ENCODE data around the gene MRTO4.

GRCh38 chr1:19220991-19221390 lies 30.6 kb upstream of the MRTO4 start:
- TF ChIP-seq BRCA1 (CRISPR knock-in tag; IDR thresholded peaks at IDR 0.05) (no peak), EZH2 (conservative IDR thresholded peaks at IDR 0.05; ENCODE audit: low read depth, low read length) (no peak), ZNF678 (CRISPR knock-in tag; IDR thresholded peaks at IDR 0.05) (no peak), ZNF138 (CRISPR knock-in tag; IDR thresholded peaks at IDR 0.05; ENCODE audit: low read depth) (no peak), GABPA (IDR thresholded peaks at IDR 0.05; ENCODE audit: low read depth, low read length) (no peak), GABPA (CRISPR knock-in tag; IDR thresholded peaks at IDR 0.05; ENCODE audit: low read depth) (no peak), MYC (CRISPR knock-in tag; IDR thresholded peaks at IDR 0.05; ENCODE audit: borderline replicate concordance) (no peak), ZNF318 (CRISPR knock-in tag; IDR thresholded peaks at IDR 0.05) (no peak), ZBTB20 (CRISPR knock-in tag; IDR thresholded peaks at IDR 0.05; ENCODE audit: borderline replicate concordance, low read depth) (no peak), YY1 (IDR thresholded peaks at IDR 0.05; ENCODE audit: insufficient read depth, insufficient replicate concordance, low read depth, low read length) (no peak), ZNF724P (CRISPR knock-in tag; IDR thresholded peaks at IDR 0.05; ENCODE audit: borderline replicate concordance) (no peak), EP300 (IDR thresholded peaks at IDR 0.05; ENCODE audit: low read depth in 2 of 2, low read length in 2 of 2) (no peak), EP300 (CRISPR knock-in tag; IDR thresholded peaks at IDR 0.05; ENCODE audit: borderline replicate concordance) (no peak)
- TF ChIP-seq, protein P1, sequence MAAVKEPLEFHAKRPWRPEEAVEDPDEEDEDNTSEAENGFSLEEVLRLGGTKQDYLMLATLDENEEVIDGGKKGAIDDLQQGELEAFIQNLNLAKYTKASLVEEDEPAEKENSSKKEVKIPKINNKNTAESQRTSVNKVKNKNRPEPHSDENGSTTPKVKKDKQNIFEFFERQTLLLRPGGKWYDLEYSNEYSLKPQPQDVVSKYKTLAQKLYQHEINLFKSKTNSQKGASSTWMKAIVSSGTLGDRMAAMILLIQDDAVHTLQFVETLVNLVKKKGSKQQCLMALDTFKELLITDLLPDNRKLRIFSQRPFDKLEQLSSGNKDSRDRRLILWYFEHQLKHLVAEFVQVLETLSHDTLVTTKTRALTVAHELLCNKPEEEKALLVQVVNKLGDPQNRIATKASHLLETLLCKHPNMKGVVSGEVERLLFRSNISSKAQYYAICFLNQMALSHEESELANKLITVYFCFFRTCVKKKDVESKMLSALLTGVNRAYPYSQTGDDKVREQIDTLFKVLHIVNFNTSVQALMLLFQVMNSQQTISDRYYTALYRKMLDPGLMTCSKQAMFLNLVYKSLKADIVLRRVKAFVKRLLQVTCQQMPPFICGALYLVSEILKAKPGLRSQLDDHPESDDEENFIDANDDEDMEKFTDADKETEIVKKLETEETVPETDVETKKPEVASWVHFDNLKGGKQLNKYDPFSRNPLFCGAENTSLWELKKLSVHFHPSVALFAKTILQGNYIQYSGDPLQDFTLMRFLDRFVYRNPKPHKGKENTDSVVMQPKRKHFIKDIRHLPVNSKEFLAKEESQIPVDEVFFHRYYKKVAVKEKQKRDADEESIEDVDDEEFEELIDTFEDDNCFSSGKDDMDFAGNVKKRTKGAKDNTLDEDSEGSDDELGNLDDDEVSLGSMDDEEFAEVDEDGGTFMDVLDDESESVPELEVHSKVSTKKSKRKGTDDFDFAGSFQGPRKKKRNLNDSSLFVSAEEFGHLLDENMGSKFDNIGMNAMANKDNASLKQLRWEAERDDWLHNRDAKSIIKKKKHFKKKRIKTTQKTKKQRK (IDR thresholded peaks at IDR 0.05; ENCODE audit: low read length) = no peak
- TF ChIP-seq, protein P2, sequence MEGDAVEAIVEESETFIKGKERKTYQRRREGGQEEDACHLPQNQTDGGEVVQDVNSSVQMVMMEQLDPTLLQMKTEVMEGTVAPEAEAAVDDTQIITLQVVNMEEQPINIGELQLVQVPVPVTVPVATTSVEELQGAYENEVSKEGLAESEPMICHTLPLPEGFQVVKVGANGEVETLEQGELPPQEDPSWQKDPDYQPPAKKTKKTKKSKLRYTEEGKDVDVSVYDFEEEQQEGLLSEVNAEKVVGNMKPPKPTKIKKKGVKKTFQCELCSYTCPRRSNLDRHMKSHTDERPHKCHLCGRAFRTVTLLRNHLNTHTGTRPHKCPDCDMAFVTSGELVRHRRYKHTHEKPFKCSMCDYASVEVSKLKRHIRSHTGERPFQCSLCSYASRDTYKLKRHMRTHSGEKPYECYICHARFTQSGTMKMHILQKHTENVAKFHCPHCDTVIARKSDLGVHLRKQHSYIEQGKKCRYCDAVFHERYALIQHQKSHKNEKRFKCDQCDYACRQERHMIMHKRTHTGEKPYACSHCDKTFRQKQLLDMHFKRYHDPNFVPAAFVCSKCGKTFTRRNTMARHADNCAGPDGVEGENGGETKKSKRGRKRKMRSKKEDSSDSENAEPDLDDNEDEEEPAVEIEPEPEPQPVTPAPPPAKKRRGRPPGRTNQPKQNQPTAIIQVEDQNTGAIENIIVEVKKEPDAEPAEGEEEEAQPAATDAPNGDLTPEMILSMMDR (CRISPR knock-in tag; IDR thresholded peaks at IDR 0.05) = no peak
